Measurements from ENCODE around the gene TTBK1. TPM values are rescaled to one million over a fixed set of nuclear protein-coding genes. Genes with fewer than 3 reads are reported as not detected.

TTBK1 gene
- polyA plus RNA-seq, 4 donors, result 0.89 to 2.1 (median 1.0) TPM

GRCh38 chr6:43241446-43241845 is 1.8 kb upstream of the TTBK1 start:
- 85 to 95% (median 88%) methylated on average over 2 of the region's 2 CpGs for WGBS, 3 donors
- DNase-seq (no peak), FAIRE-seq (no peak)
- H3K27me3 ChIP-seq (ENCODE audit: control insufficient read depth in 3 of 3, insufficient read depth in 3 of 3, low read length in 3 of 3), result peaks cover 0 to 62% (median 18%) of the 10 kb centered on the region in 3 donors
- peaks cover 0 to 4% of the 10 kb centered on the region in 2 donors for H3K9me3 ChIP-seq (ENCODE audit: control insufficient read depth in 2 of 2, insufficient read depth in 1 of 2, low read depth in 1 of 2, low read length in 1 of 2)
- no peak overlapping the region for H3K27ac ChIP-seq (ENCODE audit: low read depth in 1 of 3, low read length in 2 of 3)
- no peak overlapping the region for H3K4me3 ChIP-seq (ENCODE audit: low read depth in 1 of 3, low read length in 3 of 3)
- H3K4me1 ChIP-seq (ENCODE audit: control insufficient read depth in 3 of 3, insufficient read depth in 2 of 3, low read depth in 1 of 3, low read length in 2 of 3), result peaks cover 0 to 2% (median 0%) of the 10 kb centered on the region in 3 donors
- H3K36me3 ChIP-seq (ENCODE audit: control insufficient read depth in 3 of 3, insufficient read depth in 2 of 3, low read depth in 1 of 3, low read length in 3 of 3), result no peaks in the 10 kb centered on the region

- no peak for FAIRE-seq
These were observed 512 bp downstream of the TTBK1 start for GRCh38 chr6:43243664-43244321.

GRCh38 chr6:43246301-43247113 is 3.2 kb downstream of the TTBK1 start:
- DNase-seq, result peak in 1 of 2 donors; percentile 70
- H3K36me3 ChIP-seq (ENCODE audit: control insufficient read depth in 3 of 3, insufficient read depth in 2 of 3, low read depth in 1 of 3, low read length in 3 of 3), result no peaks in the 10 kb centered on the region
- FAIRE-seq, result no peak
- peaks cover 0 to 4% of the 10 kb centered on the region in 2 donors for H3K9me3 ChIP-seq (ENCODE audit: control insufficient read depth in 2 of 2, insufficient read depth in 1 of 2, low read depth in 1 of 2, low read length in 1 of 2)
- WGBS, 3 donors, result 22 to 25% (median 22%) methylated on average over 26 to 27 of the region's 27 CpGs
- peaks cover 0 to 61% (median 16%) of the 10 kb centered on the region in 3 donors for H3K27me3 ChIP-seq (ENCODE audit: control insufficient read depth in 3 of 3, insufficient read depth in 3 of 3, low read length in 3 of 3)
- H3K4me3 ChIP-seq (ENCODE audit: low read depth in 1 of 3, low read length in 3 of 3), result peak overlapping the region in 2 of 3 donors; percentile 42 to 50
- peaks cover 0 to 6% (median 0%) of the 10 kb centered on the region in 3 donors for H3K4me1 ChIP-seq (ENCODE audit: control insufficient read depth in 3 of 3, insufficient read depth in 2 of 3, low read depth in 1 of 3, low read length in 2 of 3)
- no peak overlapping the region for H3K27ac ChIP-seq (ENCODE audit: low read depth in 1 of 3, low read length in 2 of 3)

More at GRCh38 chr6:43243664-43244321, 512 bp downstream of the TTBK1 start:
- Histone ChIP-seq H3K27me3 (ENCODE audit: control insufficient read depth in 3 of 3, insufficient read depth in 3 of 3, low read length in 3 of 3) (peaks cover 0 to 62% (median 16%) of the 10 kb centered on the region in 3 donors), H3K9me3 (ENCODE audit: control insufficient read depth in 2 of 2, insufficient read depth in 1 of 2, low read depth in 1 of 2, low read length in 1 of 2) (peaks cover 0 to 4% of the 10 kb centered on the region in 2 donors), H3K4me3 (ENCODE audit: low read depth in 1 of 3, low read length in 3 of 3) (no peak overlapping the region), H3K27ac (ENCODE audit: low read depth in 1 of 3, low read length in 2 of 3) (no peak overlapping the region), H3K36me3 (ENCODE audit: control insufficient read depth in 3 of 3, insufficient read depth in 2 of 3, low read depth in 1 of 3, low read length in 3 of 3) (no peaks in the 10 kb centered on the region), H3K4me1 (ENCODE audit: control insufficient read depth in 3 of 3, insufficient read depth in 2 of 3, low read depth in 1 of 3, low read length in 2 of 3) (peaks cover 0 to 6% (median 0%) of the 10 kb centered on the region in 3 donors)
- WGBS, 3 donors, result 20 to 79% (median 24%) methylated on average over 6 to 37 of the region's 37 CpGs
- no peak for DNase-seq

- peaks cover 0 to under 1% of the 10 kb centered on the region in 2 donors for H3K9me3 ChIP-seq (ENCODE audit: control insufficient read depth in 2 of 2, insufficient read depth in 1 of 2, low read depth in 1 of 2, low read length in 1 of 2)
- DNase-seq (peak; percentile 82 to 89), FAIRE-seq (no peak)
- peaks cover 0 to 6% (median 0%) of the 10 kb centered on the region in 3 donors for H3K4me1 ChIP-seq (ENCODE audit: control insufficient read depth in 3 of 3, insufficient read depth in 2 of 3, low read depth in 1 of 3, low read length in 2 of 3)
- H3K36me3 ChIP-seq (ENCODE audit: control insufficient read depth in 3 of 3, insufficient read depth in 2 of 3, low read depth in 1 of 3, low read length in 3 of 3), result no peaks in the 10 kb centered on the region
- 2 to 3% (median 2%) methylated on average over 45 to 46 of the region's 46 CpGs for WGBS, 3 donors
- H3K4me3 ChIP-seq (ENCODE audit: low read depth in 1 of 3, low read length in 3 of 3), result peak overlapping the region; percentile 40 to 50 (median 42)
- peaks cover 0 to 60% (median 16%) of the 10 kb centered on the region in 3 donors for H3K27me3 ChIP-seq (ENCODE audit: control insufficient read depth in 3 of 3, insufficient read depth in 3 of 3, low read length in 3 of 3)
- no peak overlapping the region for H3K27ac ChIP-seq (ENCODE audit: low read depth in 1 of 3, low read length in 2 of 3)
These were observed 4.1 kb downstream of the TTBK1 start for GRCh38 chr6:43247114-43247999.

GRCh38 chr6:43248101-43248500 is 4.8 kb downstream of the TTBK1 start:
- H3K9me3 ChIP-seq (ENCODE audit: control insufficient read depth in 2 of 2, insufficient read depth in 1 of 2, low read depth in 1 of 2, low read length in 1 of 2), result no peaks in the 10 kb centered on the region
- no peak overlapping the region for H3K27ac ChIP-seq (ENCODE audit: low read depth in 1 of 3, low read length in 2 of 3)
- FAIRE-seq (no peak), DNase-seq (no peak)
- peaks cover 0 to 6% (median 0%) of the 10 kb centered on the region in 3 donors for H3K4me1 ChIP-seq (ENCODE audit: control insufficient read depth in 3 of 3, insufficient read depth in 2 of 3, low read depth in 1 of 3, low read length in 2 of 3)
- H3K36me3 ChIP-seq (ENCODE audit: control insufficient read depth in 3 of 3, insufficient read depth in 2 of 3, low read depth in 1 of 3, low read length in 3 of 3), result peaks cover 0 to under 1% (median 0%) of the 10 kb centered on the region in 3 donors
- WGBS, 3 donors, result 74 to 82% (median 77%) methylated on average over 3 of the region's 3 CpGs
- H3K27me3 ChIP-seq (ENCODE audit: control insufficient read depth in 3 of 3, insufficient read depth in 3 of 3, low read length in 3 of 3), result peaks cover 0 to 53% (median 12%) of the 10 kb centered on the region in 3 donors
- H3K4me3 ChIP-seq (ENCODE audit: low read depth in 1 of 3, low read length in 3 of 3), result no peak overlapping the region

- FAIRE-seq, result no peak
- Histone ChIP-seq H3K4me3 (ENCODE audit: low read depth in 1 of 3, low read length in 3 of 3) (no peak overlapping the region), H3K27ac (ENCODE audit: low read depth in 1 of 3, low read length in 2 of 3) (no peak overlapping the region), H3K9me3 (ENCODE audit: control insufficient read depth in 2 of 2, insufficient read depth in 1 of 2, low read depth in 1 of 2, low read length in 1 of 2) (no peaks in the 10 kb centered on the region), H3K36me3 (ENCODE audit: control insufficient read depth in 3 of 3, insufficient read depth in 2 of 3, low read depth in 1 of 3, low read length in 3 of 3) (peaks cover 0 to 2% (median 0%) of the 10 kb centered on the region in 3 donors), H3K4me1 (ENCODE audit: control insufficient read depth in 3 of 3, insufficient read depth in 2 of 3, low read depth in 1 of 3, low read length in 2 of 3) (peaks cover 0 to 6% (median 0%) of the 10 kb centered on the region in 3 donors), H3K27me3 (ENCODE audit: control insufficient read depth in 3 of 3, insufficient read depth in 3 of 3, low read length in 3 of 3) (peaks cover 0 to 49% (median 11%) of the 10 kb centered on the region in 3 donors)
- DNase-seq, result no peak
These were observed 5.5 kb downstream of the TTBK1 start for GRCh38 chr6:43248791-43249190.

GRCh38 chr6:43250992-43251373 is 7.7 kb downstream of the TTBK1 start:
- H3K9me3 ChIP-seq (ENCODE audit: control insufficient read depth in 2 of 2, insufficient read depth in 1 of 2, low read depth in 1 of 2, low read length in 1 of 2), result no peaks in the 10 kb centered on the region
- H3K27ac ChIP-seq (ENCODE audit: low read depth in 1 of 3, low read length in 2 of 3), result no peak overlapping the region
- DNase-seq, result peak; percentile 44 to 46
- FAIRE-seq, result no peak
- peaks cover 0 to 27% (median 0%) of the 10 kb centered on the region in 3 donors for H3K27me3 ChIP-seq (ENCODE audit: control insufficient read depth in 3 of 3, insufficient read depth in 3 of 3, low read length in 3 of 3)
- whole genome bisulfite sequencing, 3 donors, result 8 to 15% (median 11%) methylated on average over 8 of the region's 8 CpGs
- peaks cover 0 to 6% (median 0%) of the 10 kb centered on the region in 3 donors for H3K4me1 ChIP-seq (ENCODE audit: control insufficient read depth in 3 of 3, insufficient read depth in 2 of 3, low read depth in 1 of 3, low read length in 2 of 3)
- no peak overlapping the region for H3K4me3 ChIP-seq (ENCODE audit: low read depth in 1 of 3, low read length in 3 of 3)
- peaks cover 0 to 2% (median 0%) of the 10 kb centered on the region in 3 donors for H3K36me3 ChIP-seq (ENCODE audit: control insufficient read depth in 3 of 3, insufficient read depth in 2 of 3, low read depth in 1 of 3, low read length in 3 of 3)

- H3K9me3 ChIP-seq (ENCODE audit: control insufficient read depth in 2 of 2, insufficient read depth in 1 of 2, low read depth in 1 of 2, low read length in 1 of 2), result no peaks in the 10 kb centered on the region
- FAIRE-seq (no peak), DNase-seq (no peak)
- H3K4me3 ChIP-seq (ENCODE audit: low read depth in 1 of 3, low read length in 3 of 3), result no peak overlapping the region
- peaks cover 0 to 2% (median 0%) of the 10 kb centered on the region in 3 donors for H3K36me3 ChIP-seq (ENCODE audit: control insufficient read depth in 3 of 3, insufficient read depth in 2 of 3, low read depth in 1 of 3, low read length in 3 of 3)
- no peak overlapping the region for H3K27ac ChIP-seq (ENCODE audit: low read depth in 1 of 3, low read length in 2 of 3)
- peaks cover 0 to 20% (median 0%) of the 10 kb centered on the region in 3 donors for H3K27me3 ChIP-seq (ENCODE audit: control insufficient read depth in 3 of 3, insufficient read depth in 3 of 3, low read length in 3 of 3)
- H3K4me1 ChIP-seq (ENCODE audit: control insufficient read depth in 3 of 3, insufficient read depth in 2 of 3, low read depth in 1 of 3, low read length in 2 of 3), result no peaks in the 10 kb centered on the region
- 90 to 92% (median 90%) methylated on average over 11 of the region's 11 CpGs for WGBS, 3 donors
These were observed 10.1 kb downstream of the TTBK1 start for GRCh38 chr6:43253401-43253800.

Data from small intestine (tissue), 7 donors.